Ascending aorta (tissue), 2 donors: Measurements from ENCODE around the gene OLA1. TPM values are rescaled to one million over a fixed set of nuclear protein-coding genes. Genes with fewer than 3 reads are reported as not detected.

ENCODE experiments used
- DNase-seq, 2 donors: peaks; one replicate each; pipeline ENCODE4 v3.0.0-alpha.2; 2019; ENCODE audit warnings: low spot score in 2 of 2
- H3K27ac ChIP-seq, 2 donors: fragments of 200-600 bp; sonication (generic); one replicate each; pipeline ENCODE4 v1.5.1; 2016 to 2017; ENCODE audit warnings: mild to moderate bottlenecking in 1 of 2
- H3K27me3 ChIP-seq: fragments of 200-600 bp; sonication (generic); one replicate; pipeline ENCODE4 v1.5.1; 2017
- H3K36me3 ChIP-seq, 2 donors: fragments of 200-600 bp; sonication (generic); one replicate each; pipeline ENCODE4 v1.5.1; 2016
- H3K4me1 ChIP-seq, 2 donors: fragments of 200-600 bp; sonication (generic); one replicate each; pipeline ENCODE4 v1.5.1; 2016 to 2017; ENCODE audit warnings: mild to moderate bottlenecking in 1 of 2
- H3K4me3 ChIP-seq, 2 donors: fragments of 200-600 bp; sonication (generic); one replicate each; pipeline ENCODE4 v1.5.1; 2016 to 2017; ENCODE audit warnings: mild to moderate bottlenecking in 1 of 2
- H3K9me3 ChIP-seq, 2 donors: fragments of 200-600 bp; sonication (generic); one replicate each; pipeline ENCODE4 v1.5.1; 2016
- intact Hi-C: fragments of 100-400 bp; cut with DNase I; formaldehyde crosslinking; loops from one replicate; pipeline ENCODE4 v1.15.1; 2023
- total RNA-seq: library from RNA; depleted of rRNA; stranded (reverse); fragments of >200 nt; gene quantifications from one replicate; pipeline ENCODE4 v1.1.0, GENCODE V29; 2016
- TF ChIP-seq, protein P1 (sequence below), 3 experiments: fragments of 200-600 bp in 2 of 3; fragments of 450-650 bp in 1 of 3; sonication (generic) in 2 of 3; IDR thresholded peaks; one replicate each; pipeline ENCODE4 v1.5.1; 2016 to 2019; ENCODE audit warnings: antibody characterized with exemption in 3 of 3, mild to moderate bottlenecking in 1 of 3, moderate library complexity in 1 of 3

The OLA1 gene
- total RNA-seq, 1 donor from 2014 or later: 29.5 TPM

- no peak for DNase-seq
- Histone ChIP-seq H3K9me3 (no peaks in the 10 kb centered on the region), H3K36me3 (no peaks in the 10 kb centered on the region), H3K27me3 (no peaks in the 10 kb centered on the region), H3K27ac (no peak overlapping the region), H3K4me1 (no peaks in the 10 kb centered on the region), H3K4me3 (no peak overlapping the region)
- TF ChIP-seq, protein P1, sequence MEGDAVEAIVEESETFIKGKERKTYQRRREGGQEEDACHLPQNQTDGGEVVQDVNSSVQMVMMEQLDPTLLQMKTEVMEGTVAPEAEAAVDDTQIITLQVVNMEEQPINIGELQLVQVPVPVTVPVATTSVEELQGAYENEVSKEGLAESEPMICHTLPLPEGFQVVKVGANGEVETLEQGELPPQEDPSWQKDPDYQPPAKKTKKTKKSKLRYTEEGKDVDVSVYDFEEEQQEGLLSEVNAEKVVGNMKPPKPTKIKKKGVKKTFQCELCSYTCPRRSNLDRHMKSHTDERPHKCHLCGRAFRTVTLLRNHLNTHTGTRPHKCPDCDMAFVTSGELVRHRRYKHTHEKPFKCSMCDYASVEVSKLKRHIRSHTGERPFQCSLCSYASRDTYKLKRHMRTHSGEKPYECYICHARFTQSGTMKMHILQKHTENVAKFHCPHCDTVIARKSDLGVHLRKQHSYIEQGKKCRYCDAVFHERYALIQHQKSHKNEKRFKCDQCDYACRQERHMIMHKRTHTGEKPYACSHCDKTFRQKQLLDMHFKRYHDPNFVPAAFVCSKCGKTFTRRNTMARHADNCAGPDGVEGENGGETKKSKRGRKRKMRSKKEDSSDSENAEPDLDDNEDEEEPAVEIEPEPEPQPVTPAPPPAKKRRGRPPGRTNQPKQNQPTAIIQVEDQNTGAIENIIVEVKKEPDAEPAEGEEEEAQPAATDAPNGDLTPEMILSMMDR (IDR thresholded peaks at IDR 0.05): no peak
- intact Hi-C loops: no loop called here
Measured at GRCh38 chr2:174122185-174122584, 126.1 kb downstream of the OLA1 start.

DNA sequence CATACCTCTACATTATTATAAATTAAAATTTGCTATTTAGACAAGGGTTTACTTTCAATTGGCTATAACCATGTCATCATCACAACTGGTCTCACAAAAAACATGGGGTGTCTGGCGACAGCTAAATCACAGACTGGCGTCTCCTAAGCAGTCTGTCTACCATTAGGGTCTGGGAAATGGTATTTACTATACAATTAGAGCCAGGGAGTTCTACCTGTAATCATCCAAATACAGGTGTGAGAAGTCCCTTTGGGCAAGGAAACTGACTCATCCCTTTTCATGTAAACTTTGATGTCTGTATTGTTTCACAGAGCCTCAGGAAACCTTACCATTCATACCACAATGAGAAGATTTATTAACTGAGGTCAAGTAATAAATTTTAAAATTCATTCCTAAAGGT lies 126.7 kb downstream of the OLA1 start:
- Histone ChIP-seq H3K27me3 (no peaks in the 10 kb centered on the region), H3K36me3 (no peaks in the 10 kb centered on the region), H3K27ac (no peak overlapping the region), H3K4me1 (no peaks in the 10 kb centered on the region), H3K4me3 (no peak overlapping the region), H3K9me3 (no peaks in the 10 kb centered on the region)
- TF ChIP-seq, protein P1 (IDR thresholded peaks at IDR 0.05): no peak
- intact Hi-C loops: no loop called here
- DNase-seq: no peak

GRCh38 chr2:174121175-174121574 lies 127.2 kb downstream of the OLA1 start:
- TF ChIP-seq, protein P1 (IDR thresholded peaks at IDR 0.05): no peak
- intact Hi-C loops: no loop called here

DNA sequence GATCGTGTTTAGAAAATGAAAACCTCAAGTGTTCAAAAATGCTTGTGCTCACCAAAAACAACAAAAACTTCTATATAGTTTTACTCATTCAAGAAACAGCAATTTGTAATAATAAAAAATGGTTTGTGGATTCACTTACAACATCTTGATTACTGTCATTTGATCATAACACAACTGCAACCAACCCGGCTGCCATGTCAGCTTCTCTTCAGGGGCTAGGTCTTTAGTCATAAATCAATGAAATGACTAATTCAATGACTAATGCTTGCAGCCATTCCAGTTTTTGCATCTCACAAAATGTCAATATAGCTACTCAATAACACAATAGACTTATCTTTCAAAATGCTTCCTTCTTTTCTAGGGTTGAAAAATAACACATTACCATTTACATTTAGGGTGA lies 128.0 kb downstream of the OLA1 start:
- TF ChIP-seq, protein P1 (IDR thresholded peaks at IDR 0.05): no peak
- Histone ChIP-seq H3K27me3 (no peaks in the 10 kb centered on the region), H3K4me1 (no peaks in the 10 kb centered on the region), H3K36me3 (no peaks in the 10 kb centered on the region), H3K27ac (no peak overlapping the region), H3K9me3 (no peaks in the 10 kb centered on the region), H3K4me3 (no peak overlapping the region)
- DNase-seq: no peak
- intact Hi-C loops: no loop called here

More at GRCh38 chr2:174121175-174121574, 127.2 kb downstream of the OLA1 start:
- Histone ChIP-seq H3K27me3 (no peaks in the 10 kb centered on the region), H3K4me3 (no peak overlapping the region), H3K27ac (no peak overlapping the region), H3K4me1 (no peaks in the 10 kb centered on the region), H3K9me3 (no peaks in the 10 kb centered on the region), H3K36me3 (no peaks in the 10 kb centered on the region)
- no peak for DNase-seq

DNA sequence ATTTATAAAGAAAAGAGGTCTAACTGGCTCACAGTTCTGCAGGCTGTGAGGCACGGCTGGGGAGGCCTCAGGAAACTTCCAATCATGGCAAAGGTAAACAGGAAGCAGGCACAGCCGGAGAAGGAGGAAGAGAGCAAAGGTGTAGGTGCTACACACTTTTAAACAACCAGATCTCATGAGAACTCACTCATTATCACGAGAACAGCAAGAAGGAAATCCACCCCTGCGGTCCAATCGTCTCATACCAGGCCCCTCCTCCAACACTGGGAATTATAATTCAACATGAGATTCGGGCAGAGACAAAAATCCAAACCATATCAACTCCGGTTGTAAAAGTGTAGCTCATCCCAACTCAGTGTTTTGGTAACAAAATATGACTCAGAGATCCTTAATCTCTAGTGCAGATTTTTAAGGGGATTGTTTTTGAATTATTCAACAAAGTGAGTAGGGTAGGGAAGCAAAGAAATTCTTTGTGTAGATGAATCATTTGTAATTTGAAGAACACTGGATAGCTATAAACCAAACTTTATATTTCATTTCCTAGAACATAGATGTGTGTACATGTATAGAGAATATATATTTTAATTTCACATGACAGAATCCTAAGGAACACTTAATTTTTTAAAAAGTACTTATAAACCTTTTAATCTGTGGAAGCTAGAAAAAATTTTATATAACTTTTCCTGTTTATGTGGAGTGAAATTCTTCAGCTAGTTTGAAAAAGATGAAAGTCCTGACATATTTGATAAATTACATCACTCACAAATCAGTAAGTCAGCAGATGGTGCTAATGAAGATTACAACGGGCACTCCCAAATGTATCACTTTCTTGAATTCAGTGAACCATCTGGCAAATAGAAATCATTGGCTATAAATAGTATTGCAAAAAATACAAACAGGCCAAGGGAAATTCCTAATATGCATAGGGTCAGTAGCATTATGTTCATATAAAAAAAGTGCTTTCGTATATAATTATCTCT lies 130.1 kb downstream of the OLA1 start:
- DNase-seq: no peak
- H3K36me3 ChIP-seq: peaks cover 0 to 3% of the 10 kb centered on the region in 2 donors
- intact Hi-C loops: no loop called here
- no peaks in the 10 kb centered on the region for H3K27me3 ChIP-seq
- no peak overlapping the region for H3K27ac ChIP-seq
- H3K4me1 ChIP-seq: no peaks in the 10 kb centered on the region
- H3K9me3 ChIP-seq: no peaks in the 10 kb centered on the region
- TF ChIP-seq, protein P1 (IDR thresholded peaks at IDR 0.05): no peak
- H3K4me3 ChIP-seq: no peak overlapping the region
